HG02610 (cell line): ENCODE measurements around the gene PNPLA3.

Source experiments
- ATAC-seq: cut with Tn5 transposase; IDR thresholded peaks from one replicate; pipeline ENCODE4 v1.9.1; 2021; ENCODE audit warnings: mild to moderate bottlenecking, moderate library complexity; ENCODE audit not compliant: unreplicated experiment

The PNPLA3 gene

GRCh38 chr22:43957871-43958270 is 34.3 kb downstream of the PNPLA3 start:
- ATAC-seq, result no peak

- no peak for ATAC-seq
These were observed 40.8 kb downstream of the PNPLA3 start for GRCh38 chr22:43964314-43964857.

- ATAC-seq, result no peak
These were observed 43.5 kb downstream of the PNPLA3 start for GRCh38 chr22:43967069-43967468.

- ATAC-seq, result no peak
These were observed 45.0 kb downstream of the PNPLA3 start for GRCh38 chr22:43968614-43969013.

- no peak for ATAC-seq
These were observed 45.6 kb downstream of the PNPLA3 start for GRCh38 chr22:43969021-43969878.

GRCh38 chr22:43969989-43970755 is 46.6 kb downstream of the PNPLA3 start:
- ATAC-seq, result no peak

- ATAC-seq, result no peak
These were observed 47.5 kb downstream of the PNPLA3 start for GRCh38 chr22:43971112-43971511.

- no peak for ATAC-seq
These were observed 49.4 kb downstream of the PNPLA3 start for GRCh38 chr22:43972931-43973462.

GRCh38 chr22:43974028-43974545 is 50.5 kb downstream of the PNPLA3 start:
- ATAC-seq, result no peak

- no peak for ATAC-seq
These were observed 51.4 kb downstream of the PNPLA3 start for GRCh38 chr22:43975041-43975440.

- no peak for ATAC-seq
These were observed 53.5 kb downstream of the PNPLA3 start for GRCh38 chr22:43976861-43977795.

GRCh38 chr22:43978558-43978957 is 55.0 kb downstream of the PNPLA3 start:
- ATAC-seq, result no peak

GRCh38 chr22:43980579-43980978 is 57.0 kb downstream of the PNPLA3 start:
- ATAC-seq, result no peak

GRCh38 chr22:43980996-43981395 is 57.4 kb downstream of the PNPLA3 start:
- no peak for ATAC-seq

GRCh38 chr22:43983808-43984207 is 60.2 kb downstream of the PNPLA3 start:
- ATAC-seq, result no peak

GRCh38 chr22:43985532-43985931 is 61.9 kb downstream of the PNPLA3 start:
- ATAC-seq, result no peak

- no peak for ATAC-seq
These were observed 64.7 kb downstream of the PNPLA3 start for GRCh38 chr22:43988116-43988820.

- ATAC-seq, result no peak
These were observed 65.4 kb downstream of the PNPLA3 start for GRCh38 chr22:43988960-43989359.

- no peak for ATAC-seq
These were observed 66.4 kb downstream of the PNPLA3 start for GRCh38 chr22:43990044-43990443.
